ENCODE measurements around the gene TENM3.

DNA sequence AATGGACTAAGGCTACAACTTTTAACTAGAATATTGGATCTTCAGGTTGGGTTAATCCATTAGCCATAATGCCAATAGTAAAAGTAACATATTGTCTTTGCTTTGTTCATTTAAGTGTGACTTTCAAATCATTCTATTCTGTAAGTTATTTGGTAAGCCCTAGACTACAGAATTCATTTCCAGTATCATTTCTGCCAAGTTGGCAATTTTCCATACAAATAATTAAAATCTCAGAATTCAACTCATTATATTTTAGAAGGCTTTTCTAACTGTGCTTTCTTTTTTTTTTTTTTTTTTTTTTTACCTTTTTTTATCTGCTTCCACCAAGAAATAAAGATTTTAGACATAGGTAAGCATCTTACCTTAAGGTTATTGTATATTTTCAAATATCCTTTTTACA, 500.6 kb downstream of the TENM3 start:
- TF ChIP-seq CTCF (IDR thresholded peaks at IDR 0.05) (no peak), POLR2A (IDR thresholded peaks at IDR 0.05) (no peak)

All from esophagus squamous epithelium (tissue), 4 donors.